ENCODE data around the gene BAZ1A.
A peak's percentile ranks its signal among the peaks of the same experiment; 100 is the strongest.
"Not testable (repeated sequence)": the region's sequence is repeated elsewhere in the genome, so short reads cannot be mapped to it uniquely, and the experiment has no call there.

BAZ1A gene

DNA sequence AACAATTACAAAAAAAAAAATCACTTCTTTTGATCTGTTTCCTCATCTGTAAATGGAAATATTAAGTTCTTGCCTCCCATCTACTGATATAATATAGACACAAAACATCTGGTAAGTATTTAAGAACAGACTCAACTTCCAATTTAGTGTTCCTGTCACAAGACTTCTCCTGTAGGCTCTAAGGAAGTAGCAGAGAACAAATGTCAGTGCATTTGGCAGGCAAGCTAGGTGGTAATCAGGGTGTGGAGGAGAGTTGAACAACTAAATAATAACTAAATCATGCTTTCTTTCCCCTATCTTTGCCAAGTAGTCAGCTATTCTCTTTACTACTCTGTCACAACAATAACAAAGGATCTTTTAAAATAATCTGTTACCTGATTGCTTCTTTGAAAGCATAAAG is 22.1 kb downstream of the BAZ1A start:
- no peak for DNase-seq (ENCODE audit: low spot score)

DNA sequence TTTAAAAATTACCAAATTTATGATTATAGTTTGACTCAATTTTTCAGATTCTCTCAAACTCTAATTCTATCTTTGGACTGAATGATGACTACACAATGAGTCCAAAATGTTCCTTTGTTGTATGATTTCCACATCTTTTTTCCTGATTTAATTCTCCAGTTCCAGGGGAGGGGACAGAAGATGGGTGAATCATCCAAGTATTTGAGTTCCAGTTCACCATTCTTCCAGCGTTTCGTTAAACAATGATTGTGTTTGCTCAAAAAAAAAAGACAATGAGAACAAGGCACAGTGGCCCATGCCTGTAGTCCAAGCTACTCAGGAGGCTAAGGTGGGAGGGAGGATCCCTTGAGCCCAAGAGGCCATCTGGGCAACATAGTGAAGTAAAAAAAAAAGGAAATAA is 23.8 kb downstream of the BAZ1A start:
- no peak for DNase-seq (ENCODE audit: low spot score)

DNA sequence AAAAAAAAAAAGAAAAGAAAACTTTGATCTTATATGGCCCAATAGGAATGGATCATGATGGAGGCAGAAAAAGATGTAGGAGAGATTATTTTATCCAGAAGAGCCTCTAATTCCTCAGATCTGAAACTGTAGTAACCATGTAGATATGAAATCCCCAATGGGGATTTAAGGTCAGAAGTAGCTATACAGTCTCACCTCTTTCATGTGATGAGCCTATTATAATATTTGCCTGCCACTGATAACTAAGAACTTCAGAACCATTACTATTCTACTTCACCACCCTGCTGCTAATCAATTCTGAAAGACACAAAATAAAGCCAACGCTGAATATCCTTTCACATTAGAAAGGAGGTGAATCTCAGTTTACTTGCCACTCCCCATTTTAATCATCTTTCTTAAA is 29.3 kb downstream of the BAZ1A start:
- no peak for DNase-seq (ENCODE audit: low spot score)

DNA sequence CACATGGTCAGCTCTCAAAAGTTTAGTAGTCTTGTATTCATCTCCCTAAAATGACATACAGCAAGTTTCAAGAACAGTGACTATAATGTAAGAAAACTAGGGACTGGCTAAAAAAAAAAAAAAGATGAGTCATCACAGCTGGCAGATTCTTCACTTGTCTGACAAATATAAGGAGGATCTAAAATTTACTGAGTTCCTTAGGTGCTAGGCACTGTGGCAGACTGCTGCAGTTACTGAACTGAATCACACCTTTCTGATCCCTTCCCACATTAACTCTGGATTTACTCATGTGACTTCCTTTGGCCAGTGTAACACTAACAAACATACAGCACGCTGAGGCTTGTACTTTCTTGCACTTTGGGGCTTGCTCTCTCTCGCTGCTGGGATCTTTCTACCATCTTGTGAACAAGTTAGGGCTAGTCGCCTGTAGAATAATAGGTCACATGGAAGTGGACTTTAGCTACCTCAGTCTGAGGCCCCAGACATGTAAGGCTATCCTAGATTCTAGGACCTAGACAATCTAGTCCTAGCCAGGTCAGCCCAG is 32.1 kb downstream of the BAZ1A start:
- DNase-seq (ENCODE audit: low spot score) = no peak

- DNase-seq (ENCODE audit: low spot score) = peak; percentile 15
These were observed 37.3 kb downstream of the BAZ1A start for GRCh38 chr14:34837801-34838322.

GRCh38 chr14:34835312-34835711 is 39.8 kb downstream of the BAZ1A start:
- no peak for DNase-seq (ENCODE audit: low spot score)

- DNase-seq (ENCODE audit: low spot score) = no peak
These were observed 41.3 kb downstream of the BAZ1A start for GRCh38 chr14:34833549-34834523.

DNA sequence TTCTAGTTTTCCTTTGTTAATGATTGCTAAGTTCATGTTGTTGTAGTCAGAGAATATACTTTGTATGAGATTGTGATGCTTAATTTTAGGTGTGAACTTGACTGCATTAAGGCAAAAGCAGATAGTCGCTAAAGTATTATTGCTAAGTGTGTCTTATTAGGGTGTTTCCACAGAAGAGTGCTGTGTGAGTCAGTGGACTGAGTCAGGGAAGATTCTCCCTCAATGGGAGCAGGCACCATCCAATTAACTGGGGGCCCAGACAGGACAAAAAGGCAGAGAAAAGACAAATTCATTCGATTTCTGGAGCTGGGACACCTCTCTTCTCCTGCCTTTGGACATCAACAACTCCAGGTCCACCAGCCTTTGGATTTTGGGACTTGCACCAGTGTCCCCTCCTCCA is 48.5 kb downstream of the BAZ1A start:
- no peak for DNase-seq (ENCODE audit: low spot score)

- no peak for DNase-seq (ENCODE audit: low spot score)
These were observed 50.3 kb downstream of the BAZ1A start for GRCh38 chr14:34824826-34825225.

GRCh38 chr14:34824256-34824655 is 50.9 kb downstream of the BAZ1A start:
- no peak for DNase-seq (ENCODE audit: low spot score)

DNA sequence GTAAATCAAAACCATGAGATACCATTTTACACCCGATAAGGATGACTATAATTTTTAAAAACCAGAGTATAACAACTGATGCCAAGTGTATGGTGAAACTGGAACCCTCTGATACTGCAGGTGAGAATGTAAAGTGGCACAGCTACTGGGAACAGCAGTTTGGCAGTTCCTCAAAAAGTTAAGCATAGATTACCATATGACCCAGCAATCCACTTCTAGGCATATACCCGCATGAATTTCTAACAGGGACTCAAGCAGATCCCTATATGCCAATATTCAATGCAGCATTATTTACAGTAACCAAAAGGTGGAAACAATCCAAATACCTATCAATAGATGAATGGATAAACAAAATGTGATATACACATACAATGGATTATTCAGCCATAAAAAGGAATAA is 57.4 kb downstream of the BAZ1A start:
- no peak for DNase-seq (ENCODE audit: low spot score)

- DNase-seq (ENCODE audit: low spot score) = no peak
These were observed 65.1 kb downstream of the BAZ1A start for GRCh38 chr14:34810028-34810427.

- DNase-seq (ENCODE audit: low spot score) = no peak
These were observed 68.9 kb downstream of the BAZ1A start for GRCh38 chr14:34806257-34806656.

GRCh38 chr14:34804933-34805332 is 70.2 kb downstream of the BAZ1A start:
- no peak for DNase-seq (ENCODE audit: low spot score)

GRCh38 chr14:34798861-34799260 is 76.3 kb downstream of the BAZ1A start:
- DNase-seq (ENCODE audit: low spot score) = not testable (repeated sequence)

DNA sequence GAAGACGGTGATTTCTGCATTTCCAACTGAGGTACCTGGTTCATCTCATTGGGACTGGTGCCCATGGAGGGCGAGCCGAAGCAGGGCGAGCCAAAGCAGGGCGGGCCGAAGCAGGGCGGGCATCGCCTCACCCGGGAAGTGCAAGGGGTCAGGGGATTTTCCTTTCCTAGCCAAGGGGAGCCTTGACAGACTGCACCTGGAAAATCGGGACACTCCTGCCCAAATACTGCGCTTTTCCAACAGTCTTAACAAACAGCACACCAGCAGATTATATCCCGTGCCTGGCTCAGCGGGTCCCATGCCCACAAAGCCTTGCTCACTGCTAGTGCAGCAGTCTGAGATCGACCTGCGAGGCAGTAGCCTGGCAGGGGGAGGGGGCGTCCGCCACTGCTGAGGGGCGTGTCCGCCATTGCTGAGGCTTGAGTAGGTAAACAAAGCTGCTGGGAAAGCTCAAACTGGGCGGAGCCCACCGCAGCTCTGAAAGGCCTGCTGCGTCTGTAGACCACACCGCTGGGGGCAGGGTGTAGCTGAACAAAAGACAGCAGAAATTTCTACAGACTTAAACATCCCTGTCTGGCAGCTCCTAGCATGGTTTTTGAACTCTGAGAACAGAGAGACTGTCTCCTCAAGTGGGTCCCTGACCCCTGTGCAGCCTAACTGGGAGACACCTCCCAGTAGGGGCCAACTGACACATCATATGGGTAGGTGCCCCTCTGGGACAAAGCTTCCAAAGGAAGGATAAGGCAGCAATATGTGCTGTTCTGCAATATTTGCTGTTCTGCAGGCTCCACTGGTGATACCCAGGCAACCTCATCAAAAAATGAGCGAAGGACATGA is 77.2 kb downstream of the BAZ1A start:
- no peak for DNase-seq (ENCODE audit: low spot score)

GRCh38 chr14:34796902-34797301 is 78.3 kb downstream of the BAZ1A start:
- no peak for DNase-seq (ENCODE audit: low spot score)

DNA sequence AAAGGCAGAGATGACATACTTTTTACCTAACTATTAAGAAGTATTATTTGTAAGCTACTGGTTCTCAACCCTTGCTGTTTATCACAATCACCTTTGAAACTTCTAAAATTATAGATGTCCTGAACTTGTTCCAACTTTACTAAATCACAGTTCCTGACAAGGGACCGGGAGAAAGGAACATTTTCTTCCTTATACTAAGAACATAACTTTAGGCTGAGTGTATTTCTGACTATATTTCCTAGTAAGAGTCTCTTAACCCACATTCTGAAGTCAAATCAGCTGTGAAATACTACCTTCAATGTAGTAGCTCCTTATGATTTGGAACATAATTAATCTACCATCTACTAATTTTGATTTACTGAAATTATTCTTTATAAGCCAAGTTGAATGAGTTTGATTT is 80.2 kb downstream of the BAZ1A start:
- no peak for DNase-seq (ENCODE audit: low spot score)

DNA sequence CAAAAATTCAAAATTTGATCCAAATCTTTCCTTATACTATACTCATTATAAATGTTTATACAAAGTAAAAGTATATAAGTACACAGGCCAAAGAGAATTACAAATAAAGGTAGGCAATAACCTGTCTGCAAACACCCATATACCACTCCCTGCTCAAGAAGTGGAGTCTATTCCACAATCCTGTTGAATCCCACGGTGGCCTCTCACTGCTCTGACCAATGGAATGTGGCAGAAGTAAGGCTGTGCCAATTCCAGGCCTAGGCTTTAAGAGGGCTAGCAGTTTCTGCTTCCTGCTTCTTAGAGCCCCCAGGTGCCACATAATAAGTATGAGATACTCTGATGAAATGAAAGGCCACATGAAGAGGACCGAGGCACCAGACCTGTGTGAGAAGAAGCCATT is 80.9 kb downstream of the BAZ1A start:
- no peak for DNase-seq (ENCODE audit: low spot score)

DNA sequence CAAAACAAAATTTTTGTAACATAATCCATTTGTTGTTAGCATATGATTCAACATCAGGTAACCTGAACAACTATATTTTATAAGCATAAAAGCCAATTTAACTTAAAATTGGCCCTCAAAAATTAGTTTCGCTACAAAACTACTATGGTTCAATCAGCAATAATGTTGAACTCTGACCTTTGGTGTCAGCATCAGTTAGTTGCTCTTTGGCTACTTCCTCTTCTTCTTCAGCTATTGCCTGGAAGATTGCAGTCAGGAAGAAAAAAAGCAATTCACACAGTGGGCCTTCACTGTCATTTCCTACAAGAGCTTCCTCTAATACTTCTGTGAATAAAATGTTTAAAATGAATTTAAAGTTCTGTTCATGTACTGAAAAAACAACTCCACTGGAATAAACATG is 82.6 kb downstream of the BAZ1A start:
- no peak for DNase-seq (ENCODE audit: low spot score)

GRCh38 chr14:34785223-34786006 is 89.7 kb downstream of the BAZ1A start:
- DNase-seq (ENCODE audit: low spot score) = peak; percentile 47

DNA sequence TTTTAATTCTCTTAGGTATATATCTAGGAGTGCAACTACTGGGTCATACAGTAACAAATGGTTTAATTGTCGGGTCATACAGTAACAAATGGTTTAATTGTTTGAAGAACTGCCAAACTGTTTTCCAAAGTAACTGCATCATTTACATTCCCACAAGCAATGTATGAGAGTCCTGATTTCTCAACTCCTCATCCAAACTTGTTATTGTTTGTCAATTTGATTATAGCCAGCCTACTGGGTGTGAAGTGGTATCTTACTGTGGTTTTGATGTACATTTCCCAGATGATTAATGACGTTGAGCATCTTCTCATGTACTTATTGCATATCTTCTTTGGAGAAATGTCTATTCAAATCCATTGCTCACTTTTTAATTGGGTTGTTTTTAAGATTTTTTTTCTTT is 93.1 kb downstream of the BAZ1A start:
- DNase-seq (ENCODE audit: low spot score) = no peak

Measured in putamen (tissue), 1 donor.